Measurements from ENCODE around the gene MCUB.

- TF ChIP-seq CTCF (IDR thresholded peaks at IDR 0.05; ENCODE audit: insufficient read depth, low read length, poor library complexity, severe bottlenecking) = no peak
- TF ChIP-seq EZH2phosphoT487 (conservative IDR thresholded peaks at IDR 0.05; ENCODE audit: low read length) = no peak
Measured at GRCh38 chr4:109713500-109713899, 153.5 kb downstream of the MCUB start.

All from SU-DHL-6 (cell line).